T follicular helper cell (primary cell): ENCODE data around the gene PROM1.

Experiments used
- DNase-seq: peaks from one replicate; pipeline ENCODE4 v3.0.0-alpha.2; 2020; ENCODE audit warnings: low read depth

PROM1 gene

DNA sequence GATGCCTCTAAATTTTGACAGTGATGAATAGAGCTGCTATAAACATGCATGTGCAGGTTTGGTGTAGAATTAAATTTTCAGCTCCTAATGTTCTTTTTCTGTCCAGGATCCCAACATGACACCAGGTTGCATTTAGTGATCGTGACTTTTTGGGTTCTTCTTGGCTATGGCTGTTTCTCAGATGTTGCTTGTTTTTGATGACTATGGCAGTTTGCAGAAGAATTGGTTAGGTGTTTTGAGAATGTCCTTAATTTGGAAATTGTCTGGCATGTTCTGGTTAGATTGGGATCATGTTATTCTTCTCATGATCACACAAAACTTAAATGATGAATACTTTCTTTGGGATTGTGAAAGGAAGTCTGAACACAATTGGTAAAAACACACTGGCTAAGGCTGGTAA lies 141.5 kb downstream of the PROM1 start:
- DNase-seq, result no peak

- no peak for DNase-seq
These were observed 145.2 kb downstream of the PROM1 start, which contains the start of gene FGFBP1 for GRCh38 chr4:15938640-15939039. FGFBP1 (minus strand) TSS chr4:15938740; CDS start chr4:15936632, 2,108 bp downstream.

DNA sequence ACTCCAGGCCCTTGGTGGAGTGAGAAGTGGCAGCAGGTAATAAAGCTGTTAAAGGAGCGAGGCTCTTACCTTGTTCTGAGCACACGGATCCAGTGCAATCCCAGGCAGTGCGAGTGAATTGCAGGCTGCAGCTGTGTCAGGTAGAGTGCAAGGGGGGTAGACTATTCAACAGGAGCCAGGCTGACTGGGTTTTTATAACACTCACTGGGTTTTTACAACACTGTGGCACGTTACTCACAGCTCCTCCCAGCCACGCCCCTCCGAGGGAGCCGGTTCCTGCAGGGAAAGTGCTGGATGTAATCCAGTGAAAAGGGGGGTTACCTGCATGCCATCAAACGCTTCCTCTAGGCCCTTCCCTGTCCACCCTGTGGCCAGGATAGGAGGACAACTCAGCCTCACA lies 145.6 kb downstream of the PROM1 start:
- no peak for DNase-seq

- DNase-seq, result no peak
These were observed 147.3 kb downstream of the PROM1 start for GRCh38 chr4:15936495-15936894.

- no peak for DNase-seq
These were observed 148.1 kb downstream of the PROM1 start for GRCh38 chr4:15935504-15936402.

GRCh38 chr4:15934259-15934658 lies 149.6 kb downstream of the PROM1 start:
- DNase-seq, result no peak

DNA sequence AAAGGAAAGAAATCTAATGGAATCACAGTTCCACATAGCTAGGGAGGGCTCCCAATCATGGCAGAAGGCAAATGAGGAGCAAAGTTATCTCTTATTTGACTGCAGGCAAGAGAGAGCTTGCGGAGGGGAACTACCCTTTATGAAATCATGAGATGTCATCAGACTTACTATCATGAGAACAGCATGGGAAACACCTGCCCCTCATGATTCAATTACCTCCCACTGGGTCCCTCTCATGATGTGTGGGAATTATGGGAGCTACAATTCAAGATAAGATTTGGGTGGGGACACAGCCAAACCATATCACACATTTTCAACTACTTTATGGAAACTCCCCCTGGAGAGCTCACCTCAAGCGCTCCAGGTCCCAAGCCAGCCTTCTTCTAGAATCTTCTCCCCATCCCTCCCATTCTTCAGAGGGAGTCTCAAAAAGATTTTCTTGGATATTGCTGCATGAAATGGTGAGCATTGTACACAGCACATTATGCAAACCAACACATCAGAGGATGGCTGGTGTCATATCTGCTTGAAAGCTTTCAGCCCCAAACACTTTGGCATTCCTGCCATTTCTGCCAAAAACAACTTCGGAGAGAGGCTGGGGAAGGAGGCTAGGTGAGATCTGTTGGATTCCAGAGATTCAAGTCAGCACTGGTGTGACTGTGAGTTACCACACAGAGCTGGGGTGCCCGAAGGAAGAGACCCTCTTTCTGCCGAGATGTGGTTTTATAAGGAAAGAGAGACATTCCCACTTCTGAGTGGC lies 152.2 kb downstream of the PROM1 start:
- no peak for DNase-seq

DNA sequence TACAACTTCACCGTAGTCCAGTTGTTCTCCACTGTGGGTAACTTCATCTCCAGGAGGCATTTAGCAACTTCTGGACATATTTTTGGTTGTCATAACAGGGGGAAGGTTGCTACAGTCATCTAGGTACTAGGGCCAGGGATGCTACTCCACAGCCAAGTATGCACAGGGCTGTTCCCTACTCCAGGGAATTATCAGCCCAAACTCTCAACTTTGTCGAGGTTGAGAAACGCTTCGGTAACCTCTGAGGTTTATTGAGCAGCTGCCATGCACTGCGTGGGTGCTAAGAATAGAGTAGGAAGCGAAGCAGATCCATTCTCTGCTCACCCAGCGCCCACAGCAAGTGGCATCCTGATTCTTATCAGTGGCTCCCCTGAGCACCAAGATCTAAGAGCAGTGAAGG lies 153.5 kb downstream of the PROM1 start:
- DNase-seq, result no peak

GRCh38 chr4:15929540-15929939 lies 154.3 kb downstream of the PROM1 start:
- no peak for DNase-seq

DNA sequence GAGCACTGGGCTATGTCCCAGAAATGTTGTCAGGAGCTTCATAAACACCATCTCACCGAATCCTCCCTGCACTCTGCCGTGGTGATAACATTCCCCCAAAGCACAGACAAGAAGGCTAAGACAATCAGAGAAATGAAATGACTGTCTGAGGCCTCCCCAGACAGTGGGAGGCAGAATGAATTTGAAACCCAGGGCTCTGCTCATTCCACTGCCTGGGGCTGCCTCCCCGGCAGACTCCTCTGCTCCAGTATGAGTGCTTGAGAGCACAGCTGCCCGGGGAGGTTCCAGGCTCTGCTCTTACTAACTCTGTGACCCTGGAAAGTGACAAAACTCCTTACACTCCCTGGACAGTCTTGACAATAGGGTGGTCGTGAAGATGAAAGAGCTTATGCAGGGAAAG lies 154.9 kb downstream of the PROM1 start:
- DNase-seq, result no peak

- no peak for DNase-seq
These were observed 157.3 kb downstream of the PROM1 start for GRCh38 chr4:15926486-15926885.

GRCh38 chr4:15925830-15926229 lies 158.0 kb downstream of the PROM1 start:
- no peak for DNase-seq

DNA sequence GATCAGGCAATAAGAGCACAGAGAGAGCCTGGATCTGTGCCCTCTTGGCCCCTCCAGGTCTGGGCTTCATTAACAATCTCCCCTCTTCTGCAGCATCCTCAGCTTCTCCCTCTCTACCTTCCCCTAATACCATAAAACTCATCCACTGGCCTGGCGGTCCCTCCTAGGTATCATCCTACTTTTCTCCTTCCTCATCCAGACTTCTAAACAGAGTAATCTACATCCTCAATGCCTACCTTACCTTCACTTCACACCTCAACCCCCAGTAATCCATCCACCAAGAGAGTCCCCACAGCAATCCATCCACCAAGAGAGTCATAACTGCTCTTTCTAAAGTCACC lies 162.3 kb downstream of the PROM1 start:
- no peak for DNase-seq

DNA sequence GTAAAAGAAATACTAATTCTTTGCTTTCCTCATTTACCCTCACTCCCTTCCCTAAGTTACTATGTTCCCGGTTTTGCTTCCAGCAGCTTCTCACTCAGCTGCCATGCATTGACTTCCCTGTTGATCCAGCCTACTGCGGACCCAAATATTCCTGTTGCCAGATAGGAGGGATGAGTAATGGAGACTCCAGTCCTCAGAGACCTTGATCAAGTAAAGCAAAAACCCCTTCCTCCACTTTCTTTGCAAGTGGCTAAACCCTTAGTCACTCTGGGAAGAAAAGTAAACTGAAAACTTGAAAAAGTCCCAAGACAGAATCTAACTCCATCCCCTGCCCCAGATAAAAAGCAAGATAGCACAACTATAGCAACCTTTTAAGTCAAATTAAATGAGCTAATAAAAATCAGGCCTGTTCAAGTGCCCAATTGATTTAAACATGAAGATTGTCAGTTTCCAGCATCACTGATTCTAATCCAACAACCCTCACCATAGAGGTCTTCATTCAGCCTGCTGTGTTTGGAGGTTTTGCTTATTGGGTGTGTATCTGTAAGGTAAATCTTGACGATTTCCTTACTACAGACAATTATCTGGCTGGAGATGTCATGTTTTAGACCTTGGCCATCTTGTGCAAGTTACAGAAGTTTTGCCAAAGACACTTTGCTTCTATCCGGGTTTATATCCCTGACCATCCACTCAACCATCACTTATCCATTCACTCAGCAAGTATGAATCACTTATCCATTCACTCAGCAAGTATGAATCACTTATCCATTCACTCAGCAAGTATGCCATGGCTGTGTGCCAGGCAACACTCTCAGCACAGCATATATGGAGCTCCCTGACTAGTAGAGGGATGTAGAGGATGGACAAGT lies 162.9 kb downstream of the PROM1 start:
- no peak for DNase-seq

GRCh38 chr4:15918484-15919129 lies 165.2 kb downstream of the PROM1 start:
- DNase-seq, result no peak
